SKM-1 (cell line): ENCODE results near the gene KDM4C.

ENCODE experiments used
- DNase-seq: peaks from one replicate; lab custom pipeline; 2025; ENCODE audit not compliant: unreplicated experiment; lab: John Stamatoyannopoulos, UW

The KDM4C gene

DNA sequence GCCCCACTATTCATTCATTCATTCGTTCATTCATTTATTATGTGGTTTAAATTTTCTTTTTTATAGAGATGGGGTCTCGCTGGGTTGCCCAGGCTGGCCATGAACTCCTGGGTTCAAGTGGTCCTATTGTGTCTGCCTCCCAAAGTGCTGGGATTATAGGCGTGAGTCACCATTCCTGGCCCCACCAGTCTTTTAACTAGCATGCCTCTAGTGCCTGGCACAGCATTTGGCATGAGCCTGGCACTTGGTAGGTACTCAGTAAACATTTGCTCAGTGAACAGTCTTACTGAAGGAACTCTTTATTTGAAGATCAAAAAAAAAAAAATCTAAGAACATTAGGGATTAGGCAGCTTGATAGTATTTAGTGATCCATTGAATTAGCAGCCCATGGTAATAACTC, 98.1 kb downstream of the KDM4C start:
- DNase-seq, result no peak

DNA sequence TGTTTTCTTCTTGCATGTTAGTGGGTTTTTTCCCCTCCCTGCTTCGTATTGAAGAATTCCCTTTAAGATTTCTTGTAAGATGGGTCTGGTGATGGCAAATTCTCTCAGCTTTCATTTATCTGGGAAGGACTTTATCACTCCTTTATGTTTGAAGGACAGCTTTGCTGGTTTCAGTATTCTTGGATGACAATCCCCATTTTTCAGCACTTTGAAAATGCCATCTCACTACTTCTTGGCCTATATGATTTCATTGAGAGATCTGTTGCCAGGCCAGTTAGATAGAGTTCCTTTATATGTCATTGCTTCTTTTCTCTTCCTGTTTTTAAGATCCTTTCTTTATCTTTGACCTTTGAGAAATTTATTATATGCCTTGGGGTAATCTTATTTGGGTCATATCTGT, 106.3 kb downstream of the KDM4C start:
- DNase-seq, result no peak

DNA sequence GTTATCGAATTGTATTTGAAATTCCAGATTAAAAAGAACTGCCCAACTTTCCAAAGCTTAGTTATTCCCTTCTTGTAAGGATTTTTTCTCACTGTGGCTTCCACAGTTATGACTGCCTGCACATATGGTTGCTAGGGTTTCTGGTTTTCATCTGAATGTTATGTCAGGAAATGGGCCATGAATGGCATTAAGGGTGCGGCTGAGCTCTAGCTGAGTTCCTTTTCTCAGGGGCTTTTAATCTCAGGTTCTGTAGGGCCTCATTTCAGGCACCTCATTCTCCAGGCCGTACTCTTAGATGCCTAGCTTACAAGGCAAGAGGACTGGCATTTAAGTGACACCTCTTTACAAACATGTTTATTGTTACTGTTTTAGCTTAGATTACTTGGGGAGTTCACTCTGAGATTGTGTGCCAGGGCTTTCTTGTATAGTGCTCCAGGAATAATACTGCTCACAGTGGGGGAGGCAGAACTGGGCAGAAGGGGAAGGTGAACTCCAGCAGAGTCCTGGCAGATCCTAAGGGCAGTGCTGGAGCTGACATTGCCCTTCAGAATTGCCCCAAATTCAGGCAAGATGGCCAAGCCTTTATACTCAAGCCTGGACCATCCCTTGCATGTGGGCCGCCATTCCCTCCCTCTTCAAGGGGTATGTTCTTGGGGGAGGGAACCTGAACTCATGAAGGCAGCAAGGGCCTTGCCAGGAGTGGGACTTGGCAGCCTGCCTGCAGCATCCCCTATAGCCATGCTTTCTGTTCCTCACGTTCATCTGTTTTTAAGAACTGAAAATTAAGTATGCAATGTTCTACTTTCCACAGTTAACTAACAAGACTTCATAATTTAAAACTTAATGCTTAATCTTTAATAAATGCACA, 111.5 kb downstream of the KDM4C start:
- DNase-seq, result no peak

DNA sequence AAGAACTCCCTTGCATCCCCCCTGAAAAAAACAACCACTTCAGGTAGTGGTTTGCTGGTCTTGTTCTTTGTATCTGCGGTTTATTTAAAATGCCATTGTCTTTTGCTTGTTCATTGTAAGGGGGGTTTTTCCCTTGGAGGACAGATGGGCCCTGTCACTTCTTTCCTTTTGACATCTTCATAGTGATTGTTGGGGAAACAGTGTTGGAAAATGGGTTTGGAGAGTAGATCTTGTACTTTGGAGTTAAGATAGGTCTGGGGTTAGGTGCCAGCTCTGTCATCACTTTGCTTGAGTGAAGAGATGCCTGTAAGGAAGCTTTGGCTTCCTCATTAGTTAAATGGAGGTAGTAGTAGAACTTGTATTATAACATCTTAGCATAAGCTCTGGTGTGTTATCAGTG, 112.4 kb downstream of the KDM4C start:
- no peak for DNase-seq

DNA sequence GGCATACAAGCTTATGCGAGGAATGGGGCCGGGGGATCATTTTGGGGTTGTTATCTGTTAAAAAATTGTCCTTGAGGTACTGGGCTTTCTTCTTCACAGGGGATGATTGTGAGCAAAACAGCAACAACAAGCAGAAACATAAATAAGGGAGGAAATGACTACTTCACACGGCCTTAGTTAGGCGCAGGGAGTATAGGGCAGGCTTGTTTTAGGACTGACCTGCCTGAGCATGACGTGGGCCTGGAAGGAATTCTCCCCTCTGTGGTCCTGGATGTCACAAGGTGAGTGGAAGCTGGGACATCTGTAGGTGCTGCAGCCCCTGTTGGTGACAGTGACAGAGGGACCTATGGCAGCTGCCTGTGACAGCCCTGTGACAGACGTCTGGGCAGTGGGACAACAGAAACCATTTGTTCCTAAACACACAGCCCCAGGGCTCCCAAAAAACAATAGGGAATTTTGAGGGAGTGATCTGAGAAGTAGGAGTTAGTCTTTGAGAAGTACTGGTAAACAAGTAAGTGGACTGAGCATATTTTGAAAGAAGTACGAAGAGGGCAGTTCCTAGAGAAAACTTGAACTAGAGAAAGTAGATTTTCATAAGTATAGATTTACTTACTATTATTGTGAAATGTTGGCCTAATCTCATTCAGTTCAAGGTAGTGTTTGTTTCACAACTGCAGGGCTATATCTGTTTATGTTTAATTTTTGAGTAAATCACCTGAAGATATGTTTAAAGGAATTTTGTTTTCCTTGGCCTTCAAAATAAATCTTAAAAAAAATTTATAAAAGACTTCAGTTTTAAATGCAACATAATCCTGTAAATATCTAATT, 113.1 kb downstream of the KDM4C start:
- no peak for DNase-seq

DNA sequence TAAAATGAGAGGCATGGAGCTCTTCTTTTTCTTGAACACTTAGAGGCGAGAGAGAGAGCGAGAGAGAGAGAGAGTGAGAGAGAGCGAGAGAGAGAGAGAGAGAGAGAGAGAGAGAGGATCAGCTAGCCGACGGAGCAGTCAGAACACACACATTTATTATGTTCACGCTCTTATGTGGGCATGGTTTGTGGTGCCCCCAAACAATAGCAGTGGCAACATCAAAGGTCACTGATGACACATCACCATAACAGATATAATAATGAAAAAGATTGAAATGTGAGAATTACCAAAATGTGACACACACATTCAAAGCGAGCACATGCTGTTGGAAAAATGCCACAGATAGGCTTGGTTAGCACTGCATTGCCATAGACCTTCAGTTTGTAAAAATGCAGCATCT, 116.1 kb downstream of the KDM4C start:
- DNase-seq, result no peak

DNA sequence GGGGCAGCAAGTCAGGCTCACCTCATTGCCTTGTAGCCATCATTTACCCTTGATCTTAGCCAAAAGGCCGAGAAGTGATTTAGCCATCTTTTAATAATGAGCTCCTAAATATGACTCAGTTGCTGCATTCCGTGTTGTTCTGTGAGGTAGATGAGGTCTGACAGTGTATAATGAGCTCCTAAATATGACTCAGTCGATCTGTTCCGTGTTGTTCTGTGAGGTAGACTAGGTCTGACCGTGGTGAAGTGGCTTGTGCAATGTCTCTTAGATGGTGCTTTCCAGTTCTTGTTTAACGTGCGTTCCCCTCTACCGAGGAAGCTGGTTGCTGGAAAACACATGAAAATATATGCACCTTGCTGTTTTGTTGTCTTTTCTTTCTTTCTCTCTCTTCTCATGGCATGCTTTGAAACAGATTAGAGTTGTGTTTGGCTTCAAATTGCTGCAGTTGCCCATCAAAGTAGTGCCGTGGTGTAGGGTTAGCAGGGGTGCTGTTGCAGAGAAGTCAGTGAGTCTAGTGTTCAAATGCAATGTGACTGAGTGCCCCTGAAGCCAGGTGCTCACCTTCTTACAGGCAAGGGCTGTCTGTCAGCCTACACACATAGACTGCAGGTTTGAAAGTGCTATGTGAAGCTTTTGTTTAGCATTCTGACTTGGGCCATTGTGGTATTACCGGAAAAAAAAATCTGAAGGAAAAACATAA, 118.6 kb downstream of the KDM4C start:
- DNase-seq, result no peak

DNA sequence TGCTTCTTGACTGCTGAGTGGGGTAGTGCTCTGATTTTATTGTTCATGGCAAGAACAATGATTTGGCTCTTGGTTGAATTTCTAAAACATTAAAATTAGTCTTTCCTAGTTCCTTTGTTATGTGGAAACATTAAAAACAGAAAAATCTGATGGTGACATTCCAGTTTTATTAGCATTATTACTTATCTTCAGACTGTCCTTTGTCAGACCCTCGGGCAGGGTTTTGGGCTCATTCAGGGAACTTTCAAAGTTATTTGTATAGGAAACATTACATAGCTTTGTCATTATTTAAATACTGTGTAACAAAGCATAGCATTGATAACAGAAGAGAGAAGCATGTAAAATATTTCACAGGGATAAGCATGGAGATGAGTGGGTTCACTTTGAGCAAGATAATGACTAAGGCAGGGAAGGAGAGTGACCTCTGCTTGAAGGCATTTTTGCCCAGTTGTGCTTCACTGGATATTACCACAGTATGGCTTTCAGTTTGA, 119.9 kb downstream of the KDM4C start:
- no peak for DNase-seq

DNA sequence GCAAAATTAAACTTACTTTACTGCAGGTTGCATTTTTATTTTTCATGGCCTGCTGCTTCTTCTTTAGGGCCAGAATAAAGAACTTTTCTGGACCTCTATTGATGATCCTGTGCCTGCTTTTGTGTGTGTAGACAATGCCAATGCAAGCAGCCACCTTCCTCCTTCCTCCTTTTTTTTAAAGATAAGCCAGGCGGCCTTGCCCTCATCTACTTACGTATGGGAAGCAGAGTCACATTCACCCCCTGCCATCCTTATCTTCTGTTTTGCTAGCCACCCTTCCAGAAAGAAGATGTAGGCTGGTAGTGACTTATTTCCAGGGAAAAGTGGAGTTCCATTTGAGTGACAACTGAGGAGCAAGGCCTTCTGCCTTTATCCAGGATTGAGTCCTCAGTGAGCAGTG, 122.9 kb downstream of the KDM4C start:
- no peak for DNase-seq

DNA sequence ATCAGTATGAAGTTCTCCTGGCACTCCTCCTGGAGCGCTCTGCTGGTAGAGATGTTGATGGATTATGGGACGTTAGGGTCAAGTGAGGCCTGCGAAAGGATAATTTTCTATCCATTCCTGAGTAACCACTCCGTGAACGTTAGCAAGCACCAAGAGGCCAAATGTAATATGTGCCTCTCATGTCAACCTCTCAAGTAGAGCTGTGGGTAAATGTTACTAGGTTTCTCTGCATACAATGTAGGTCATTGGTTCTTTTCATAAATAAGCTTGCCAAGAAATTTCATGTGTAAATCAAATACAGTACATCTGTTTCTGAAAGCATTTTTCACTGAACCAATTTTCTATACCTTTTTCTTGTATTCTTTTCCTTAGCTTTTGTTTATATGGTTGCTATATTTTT, 126.3 kb downstream of the KDM4C start:
- no peak for DNase-seq

DNA sequence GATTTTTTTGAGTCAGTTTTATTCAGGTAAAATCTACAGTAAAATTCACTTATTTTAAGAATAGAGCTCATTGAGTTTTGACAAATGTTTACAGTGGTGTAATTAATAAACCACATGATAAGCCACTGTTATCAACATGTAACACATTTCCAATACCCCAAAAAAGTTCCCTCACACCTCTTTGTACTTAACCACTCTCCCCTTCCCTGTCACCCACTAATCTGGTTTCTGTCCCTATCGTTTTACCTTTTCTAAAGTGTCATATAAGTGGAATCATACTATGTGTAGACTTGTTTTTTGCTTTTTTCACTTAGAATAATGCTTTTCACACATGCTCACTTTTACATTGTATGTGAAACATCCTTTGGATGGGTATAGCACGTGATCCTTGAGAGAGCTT, 127.2 kb downstream of the KDM4C start:
- DNase-seq, result no peak

DNA sequence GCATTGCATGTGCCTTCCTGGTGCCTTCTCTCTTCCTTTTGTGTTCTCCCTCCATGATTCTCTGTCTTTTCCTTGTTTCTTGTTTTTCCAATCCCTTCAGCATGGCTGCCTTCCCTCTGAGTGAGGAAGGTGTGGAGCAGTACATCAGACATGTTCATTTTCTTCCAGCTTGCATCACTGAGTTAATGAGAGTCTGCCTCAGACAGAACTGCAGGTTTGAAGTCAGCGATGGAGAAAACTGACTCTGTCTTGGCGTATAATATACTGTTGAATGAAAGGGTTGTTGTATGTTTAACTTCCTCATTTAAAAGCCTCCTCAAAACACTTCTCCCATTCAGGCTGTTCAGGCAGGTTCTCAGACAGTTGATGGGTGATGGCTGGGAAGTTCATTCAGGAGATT, 129.3 kb downstream of the KDM4C start:
- DNase-seq, result no peak

DNA sequence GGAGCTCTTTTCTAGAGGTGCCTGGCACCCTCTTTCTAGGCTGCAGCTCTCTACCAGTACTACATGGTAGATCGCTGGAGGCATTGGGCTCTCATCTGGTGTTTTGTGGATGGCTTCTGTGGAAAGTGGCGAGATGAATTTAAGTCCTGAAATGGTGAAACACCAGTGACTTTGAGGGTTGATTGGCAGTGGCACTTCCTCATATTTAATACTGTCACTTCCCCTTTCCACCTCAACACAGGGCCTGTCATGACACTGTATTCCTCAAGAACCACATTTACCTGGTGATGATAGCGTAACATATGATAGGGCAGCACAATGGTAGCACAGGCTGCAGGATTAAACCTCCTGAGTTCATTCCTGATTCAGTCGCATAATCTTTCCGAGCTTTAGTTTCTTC, 132.1 kb downstream of the KDM4C start:
- no peak for DNase-seq

DNA sequence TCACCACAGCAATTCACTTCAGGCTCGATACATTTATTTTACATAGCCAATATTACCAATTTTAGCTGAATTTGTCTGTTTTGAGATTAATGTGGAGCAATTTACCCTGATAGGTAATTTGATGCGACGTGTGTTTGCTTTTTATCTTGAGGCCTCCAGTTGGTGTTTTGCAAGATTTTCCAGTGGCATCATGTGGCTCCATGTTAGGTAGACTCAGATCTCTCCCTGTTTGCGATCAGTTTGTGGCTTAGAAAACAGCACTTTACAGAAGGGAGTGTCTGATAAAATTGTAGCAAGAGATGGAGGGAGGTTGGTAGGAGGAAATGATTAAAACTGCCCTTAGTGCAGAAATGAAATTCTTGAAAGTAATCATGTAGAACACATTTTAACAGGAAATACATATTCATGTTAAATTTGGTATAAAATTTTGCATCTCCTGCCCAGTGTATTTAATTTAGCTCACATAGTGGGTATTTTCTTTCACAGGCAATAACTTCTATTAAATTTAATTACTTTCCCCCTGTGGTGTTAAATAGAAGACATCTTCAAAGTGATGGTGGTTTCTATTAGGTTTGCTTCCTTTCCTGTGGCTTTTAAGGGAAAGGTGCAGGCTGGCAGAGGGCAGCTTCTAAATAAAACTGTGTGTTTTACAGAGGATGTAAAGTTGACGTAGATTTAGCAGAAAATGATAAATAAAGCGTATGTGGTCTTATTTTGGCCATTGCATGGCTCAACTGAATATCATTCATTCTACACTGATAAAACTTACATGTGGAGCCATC, 135.8 kb downstream of the KDM4C start:
- DNase-seq, result no peak

DNA sequence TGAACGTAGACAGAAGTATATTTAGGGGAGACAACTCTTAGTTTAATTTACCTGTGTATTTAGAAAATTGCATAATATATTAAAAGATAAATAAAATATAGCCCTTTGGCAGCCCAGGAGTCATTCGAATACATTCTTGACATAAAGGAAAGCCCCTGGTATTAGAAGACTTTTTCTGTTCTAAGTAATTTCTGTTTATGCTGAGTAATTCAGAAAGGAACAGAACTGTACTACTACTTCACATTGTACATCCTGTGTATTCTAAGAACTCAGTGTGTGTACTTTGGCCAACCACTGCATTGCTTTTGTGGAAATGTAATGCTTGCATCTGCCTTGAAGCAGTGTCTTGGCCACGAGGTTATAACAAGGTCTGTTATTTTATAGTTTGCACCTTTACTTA, 136.4 kb downstream of the KDM4C start:
- no peak for DNase-seq

DNA sequence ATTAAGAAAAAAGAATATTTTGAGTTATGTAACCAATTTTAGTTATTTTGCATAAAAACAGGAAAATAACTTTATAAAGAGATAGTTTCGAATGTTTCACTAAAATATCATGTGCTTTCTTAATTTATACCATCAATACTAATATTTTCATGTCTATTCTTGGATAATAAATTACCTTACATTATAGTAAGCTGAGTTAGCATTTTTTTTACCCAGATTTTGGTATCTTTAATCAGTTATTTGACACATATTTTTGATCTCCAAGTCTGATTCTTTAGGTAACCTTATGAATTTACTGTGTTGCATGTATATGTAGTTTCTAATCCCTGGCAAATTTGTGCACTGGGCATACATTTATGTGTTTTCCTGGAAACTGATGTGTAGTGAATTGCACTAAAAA, 138.0 kb downstream of the KDM4C start:
- no peak for DNase-seq

DNA sequence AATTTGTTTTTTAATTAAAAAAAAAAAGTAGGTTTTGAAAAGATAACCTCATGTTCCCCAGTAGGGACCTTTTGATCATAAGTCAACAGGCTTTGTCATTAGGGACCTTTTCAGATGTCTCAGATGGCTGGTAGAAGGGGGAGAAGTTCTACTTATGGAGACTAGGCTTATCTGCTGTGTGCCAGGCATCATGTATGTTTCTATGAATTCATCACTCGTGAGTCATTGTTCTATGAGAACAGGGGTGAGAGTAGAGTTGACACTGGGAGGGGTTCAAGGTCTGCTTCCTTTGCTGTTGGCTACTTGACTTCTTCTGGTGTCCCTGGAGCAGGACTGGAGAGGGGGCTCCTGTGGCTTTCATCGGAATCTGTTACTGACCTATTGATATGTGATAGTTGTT, 138.8 kb downstream of the KDM4C start:
- no peak for DNase-seq

DNA sequence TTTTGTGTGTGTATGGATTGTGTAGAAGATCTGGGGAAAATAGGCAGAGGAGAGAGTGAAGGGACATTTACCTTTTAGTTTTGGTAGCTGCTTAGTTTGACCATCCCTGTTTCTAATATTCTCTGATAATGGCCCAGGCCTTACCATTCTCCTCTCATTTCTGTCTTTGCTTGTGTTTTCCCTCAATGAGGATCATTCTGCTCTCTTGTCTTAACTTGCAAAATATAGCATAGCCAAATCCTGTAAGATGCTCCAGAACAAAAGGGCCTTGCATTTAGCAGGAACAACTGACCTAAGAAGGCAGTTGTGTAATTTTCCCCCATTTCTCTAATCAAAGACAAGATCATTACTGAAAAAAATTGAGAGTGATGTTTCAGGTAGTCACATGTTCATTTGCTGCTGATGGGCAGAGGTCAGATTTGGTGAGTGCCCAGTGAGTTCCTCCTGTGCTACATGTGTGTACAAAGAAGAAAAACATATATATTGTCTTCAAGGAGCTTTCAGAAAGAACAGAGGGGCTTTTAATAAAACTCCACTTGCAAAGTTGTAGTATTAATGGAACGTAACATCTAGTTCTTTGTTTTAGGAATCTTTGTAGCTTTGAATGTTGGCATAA, 139.5 kb downstream of the KDM4C start:
- DNase-seq, result no peak

DNA sequence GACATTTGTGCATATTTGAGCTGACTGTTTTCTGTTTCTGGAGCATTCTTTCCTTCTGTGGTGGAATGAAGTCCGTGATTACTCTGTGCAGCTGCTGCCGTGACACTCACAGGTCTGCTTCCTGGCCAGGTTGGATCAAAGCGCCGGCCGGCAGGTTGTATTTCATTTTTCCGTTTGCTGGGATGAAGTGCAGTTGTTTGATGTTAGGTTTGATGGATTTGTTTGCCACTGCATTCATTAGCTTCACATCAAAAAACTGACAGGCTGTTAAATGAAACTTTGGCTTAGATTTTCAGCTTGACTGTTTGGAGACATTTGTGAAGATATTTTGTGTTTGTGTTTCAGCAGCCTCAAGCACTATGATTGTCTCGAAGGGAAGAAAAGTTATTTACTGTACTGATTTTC, 140.1 kb downstream of the KDM4C start:
- no peak for DNase-seq

DNA sequence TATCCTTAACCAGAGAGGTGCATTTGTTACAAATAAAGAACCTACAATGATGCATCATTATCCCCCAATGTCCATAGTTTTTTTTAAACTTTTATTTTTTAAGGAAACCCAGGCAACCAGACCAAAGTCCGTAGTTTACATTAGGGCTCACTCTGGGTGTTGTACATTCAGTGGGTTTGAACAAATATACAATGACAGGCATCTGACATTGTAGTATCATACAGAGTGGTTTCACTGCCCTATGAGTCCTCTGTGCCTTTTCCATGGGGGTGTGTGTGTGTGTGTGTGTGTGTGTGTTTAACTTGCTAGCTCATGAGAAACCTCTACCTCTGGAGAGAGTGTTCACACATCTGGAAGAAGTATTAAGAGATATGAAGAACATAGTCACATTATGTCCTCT, 141.5 kb downstream of the KDM4C start:
- DNase-seq, result no peak
